Ascending aorta (tissue), 2 donors: ENCODE data around the gene HSPBP1. TPM values are rescaled to one million over a fixed set of nuclear protein-coding genes. Genes with fewer than 3 reads are reported as not detected.

Experiments
- DNase-seq, 2 donors: peaks; one replicate each; pipeline ENCODE4 v3.0.0-alpha.2; 2019; ENCODE audit warnings: low spot score in 2 of 2
- H3K27ac ChIP-seq, 2 donors: fragments of 200-600 bp; sonication (generic); one replicate each; pipeline ENCODE4 v1.5.1; 2016 to 2017; ENCODE audit warnings: mild to moderate bottlenecking in 1 of 2
- H3K27me3 ChIP-seq: fragments of 200-600 bp; sonication (generic); one replicate; pipeline ENCODE4 v1.5.1; 2017
- H3K36me3 ChIP-seq, 2 donors: fragments of 200-600 bp; sonication (generic); one replicate each; pipeline ENCODE4 v1.5.1; 2016
- H3K4me1 ChIP-seq, 2 donors: fragments of 200-600 bp; sonication (generic); one replicate each; pipeline ENCODE4 v1.5.1; 2016 to 2017; ENCODE audit warnings: mild to moderate bottlenecking in 1 of 2
- H3K4me3 ChIP-seq, 2 donors: fragments of 200-600 bp; sonication (generic); one replicate each; pipeline ENCODE4 v1.5.1; 2016 to 2017; ENCODE audit warnings: mild to moderate bottlenecking in 1 of 2
- H3K9me3 ChIP-seq, 2 donors: fragments of 200-600 bp; sonication (generic); one replicate each; pipeline ENCODE4 v1.5.1; 2016
- intact Hi-C: fragments of 100-400 bp; cut with DNase I; formaldehyde crosslinking; loops from one replicate; pipeline ENCODE4 v1.15.1; 2023
- total RNA-seq: library from RNA; depleted of rRNA; stranded (reverse); fragments of >200 nt; gene quantifications from one replicate; pipeline ENCODE4 v1.1.0, GENCODE V29; 2016
- TF ChIP-seq, protein P1 (sequence below), 3 experiments: fragments of 200-600 bp in 2 of 3; fragments of 450-650 bp in 1 of 3; sonication (generic) in 2 of 3; IDR thresholded peaks; one replicate each; pipeline ENCODE4 v1.5.1; 2016 to 2019; ENCODE audit warnings: antibody characterized with exemption in 3 of 3, mild to moderate bottlenecking in 1 of 3, moderate library complexity in 1 of 3

HSPBP1 gene
- total RNA-seq, 1 donor from 2014 or later: 72.7 TPM

DNA sequence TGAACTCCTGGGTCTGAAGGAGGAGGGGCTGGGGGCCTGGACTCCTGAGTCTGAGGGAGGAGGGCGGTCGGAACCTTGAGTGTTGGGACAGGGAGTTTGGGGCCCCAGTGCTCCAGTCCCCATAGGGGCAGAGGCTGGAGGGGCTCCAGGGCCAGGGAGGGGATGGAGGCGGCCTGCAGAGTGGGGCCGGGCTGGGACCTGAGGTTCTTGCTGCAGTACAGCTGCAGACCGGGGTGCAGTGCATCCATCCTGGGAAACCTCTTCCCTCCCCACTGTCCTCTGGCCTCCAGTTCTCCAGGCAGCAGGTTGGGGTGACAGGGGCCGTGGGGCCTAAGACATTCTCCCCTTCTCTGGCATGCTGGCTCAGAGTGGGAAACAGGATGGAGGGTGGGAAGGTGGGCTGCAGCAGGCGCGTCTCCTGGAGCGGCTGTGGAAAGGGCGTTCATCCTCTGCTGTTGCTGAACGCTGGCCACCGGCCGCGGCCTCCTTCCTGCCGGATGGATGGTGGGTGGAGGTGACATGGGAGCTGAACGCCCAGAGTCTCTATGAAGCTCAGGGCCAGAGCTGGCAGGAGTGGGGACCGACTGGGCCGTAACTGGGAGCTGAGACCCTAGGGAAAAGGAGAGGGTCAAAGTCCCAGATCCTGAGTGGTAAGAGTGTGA is 5.5 kb upstream of the HSPBP1 start:
- Histone ChIP-seq H3K4me3 (peak overlapping the region in 1 of 2 donors; percentile 77), H3K27me3 (no peaks in the 10 kb centered on the region), H3K36me3 (peaks cover 3 to 7% of the 10 kb centered on the region in 2 donors), H3K9me3 (no peaks in the 10 kb centered on the region), H3K4me1 (peaks cover 9 to 13% of the 10 kb centered on the region in 2 donors), H3K27ac (peak overlapping the region; percentile 87 to 93)
- DNase-seq: no peak
- TF ChIP-seq, protein P1, sequence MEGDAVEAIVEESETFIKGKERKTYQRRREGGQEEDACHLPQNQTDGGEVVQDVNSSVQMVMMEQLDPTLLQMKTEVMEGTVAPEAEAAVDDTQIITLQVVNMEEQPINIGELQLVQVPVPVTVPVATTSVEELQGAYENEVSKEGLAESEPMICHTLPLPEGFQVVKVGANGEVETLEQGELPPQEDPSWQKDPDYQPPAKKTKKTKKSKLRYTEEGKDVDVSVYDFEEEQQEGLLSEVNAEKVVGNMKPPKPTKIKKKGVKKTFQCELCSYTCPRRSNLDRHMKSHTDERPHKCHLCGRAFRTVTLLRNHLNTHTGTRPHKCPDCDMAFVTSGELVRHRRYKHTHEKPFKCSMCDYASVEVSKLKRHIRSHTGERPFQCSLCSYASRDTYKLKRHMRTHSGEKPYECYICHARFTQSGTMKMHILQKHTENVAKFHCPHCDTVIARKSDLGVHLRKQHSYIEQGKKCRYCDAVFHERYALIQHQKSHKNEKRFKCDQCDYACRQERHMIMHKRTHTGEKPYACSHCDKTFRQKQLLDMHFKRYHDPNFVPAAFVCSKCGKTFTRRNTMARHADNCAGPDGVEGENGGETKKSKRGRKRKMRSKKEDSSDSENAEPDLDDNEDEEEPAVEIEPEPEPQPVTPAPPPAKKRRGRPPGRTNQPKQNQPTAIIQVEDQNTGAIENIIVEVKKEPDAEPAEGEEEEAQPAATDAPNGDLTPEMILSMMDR (IDR thresholded peaks at IDR 0.05): no peak
- intact Hi-C loops: loop anchor here (10.0 kb wide), 1 partner anchor 319 kb away; the partner anchor contains the start of genes ZNF524 and ZNF865

DNA sequence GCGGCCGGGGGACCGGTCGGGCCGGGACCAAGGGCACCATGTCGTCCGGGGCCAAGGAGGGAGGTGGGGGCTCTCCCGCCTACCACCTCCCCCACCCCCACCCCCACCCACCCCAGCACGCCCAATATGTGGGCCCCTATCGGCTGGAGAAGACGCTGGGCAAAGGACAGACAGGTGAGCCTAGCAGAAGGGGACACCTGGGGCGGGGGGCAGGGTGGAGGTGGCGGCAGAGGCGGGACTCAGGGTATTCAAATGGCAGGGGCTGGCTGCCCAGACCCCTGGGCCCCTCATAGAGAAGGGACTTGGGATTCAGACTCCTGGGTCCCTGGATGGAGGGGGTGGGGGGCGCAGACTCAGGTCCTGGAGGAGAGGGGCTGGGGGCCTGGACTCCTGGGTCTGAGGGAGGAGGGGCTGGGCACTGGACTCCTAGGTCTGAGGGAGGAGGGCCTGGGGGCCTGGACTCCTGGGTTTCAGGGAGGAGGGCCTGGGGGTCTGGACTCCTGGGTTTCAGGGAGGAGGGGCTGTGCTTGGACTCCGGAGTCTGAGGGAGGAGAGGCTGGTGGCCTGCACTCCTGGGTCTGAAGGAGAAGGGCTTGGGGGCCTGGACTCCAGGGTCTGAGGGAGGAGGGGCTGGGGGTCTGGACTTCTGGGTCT is 4.6 kb upstream of the HSPBP1 start:
- intact Hi-C loops: loop anchor here (5.0 to 10.0 kb wide), 4 partner anchors 167 to 320 kb away; partner anchors contain the start of genes C19orf85, ISOC2, PPP1R12C and ZNF524
- no peaks in the 10 kb centered on the region for H3K9me3 ChIP-seq
- H3K4me3 ChIP-seq: peak overlapping the region; percentile 77
- DNase-seq: no peak
- H3K27ac ChIP-seq: peak overlapping the region; percentile 87 to 93
- H3K27me3 ChIP-seq: no peaks in the 10 kb centered on the region
- H3K4me1 ChIP-seq: peaks cover 10 to 13% of the 10 kb centered on the region in 2 donors
- peaks cover 3 to 7% of the 10 kb centered on the region in 2 donors for H3K36me3 ChIP-seq
- TF ChIP-seq, protein P1 (IDR thresholded peaks at IDR 0.05): no peak

DNA sequence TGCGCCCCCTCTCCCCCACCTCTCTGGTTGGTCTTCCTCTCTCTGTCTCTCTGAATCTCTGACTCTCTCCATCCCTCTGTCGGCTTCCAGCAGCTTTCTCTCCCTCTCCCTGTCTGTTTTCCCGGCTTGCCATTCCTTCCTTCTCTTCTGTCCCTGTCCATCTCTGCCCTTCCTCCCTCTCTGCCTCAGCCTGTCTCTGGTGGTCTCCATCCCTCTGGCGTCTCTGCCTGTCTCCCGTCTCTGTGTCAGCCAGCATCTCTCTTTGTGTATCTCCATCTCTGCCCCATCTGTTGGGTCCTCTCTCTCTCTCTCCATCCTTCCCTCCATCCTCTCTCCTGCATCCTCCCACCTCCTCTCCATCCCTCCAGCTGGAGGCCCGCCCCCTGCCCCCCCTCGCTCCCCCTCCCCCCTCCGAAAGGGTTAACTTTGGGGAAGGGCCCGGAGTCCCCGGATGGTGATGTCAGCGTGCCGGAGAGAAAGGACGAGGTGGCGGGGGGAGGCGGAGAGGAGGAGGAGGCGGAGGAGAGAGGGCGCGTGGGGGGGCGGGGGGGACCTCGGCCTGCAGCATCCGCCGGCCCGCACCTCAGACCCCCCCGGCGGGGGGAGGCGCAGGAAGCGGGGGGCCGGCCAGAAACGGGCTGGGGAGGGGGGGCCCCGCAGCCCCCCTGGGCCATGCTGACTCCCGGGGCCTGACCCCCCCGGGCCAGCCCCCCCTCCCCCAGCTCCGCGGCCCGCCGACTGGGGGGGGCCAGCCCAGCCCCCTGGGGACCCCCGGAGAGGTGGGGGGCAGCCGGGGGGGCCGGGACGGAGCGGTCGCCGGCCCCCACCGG is 3.9 kb upstream of the HSPBP1 start, which contains the start of gene BRSK1:
BRSK1 (plus strand) TSS at position 450 of the 830 bp plus-strand sequence. CDS start 446 bp downstream, outside the sequence.
- no peaks in the 10 kb centered on the region for H3K9me3 ChIP-seq
- H3K4me1 ChIP-seq: peaks cover 15 to 20% of the 10 kb centered on the region in 2 donors
- no peaks in the 10 kb centered on the region for H3K27me3 ChIP-seq
- peak within 1 kb of the TSS; percentile 77 for H3K4me3 ChIP-seq
- peaks cover 3 to 7% of the 10 kb centered on the region in 2 donors for H3K36me3 ChIP-seq
- TF ChIP-seq, protein P1 (IDR thresholded peaks at IDR 0.05): no peak
- intact Hi-C loops: loop anchor here (5.0 to 10.0 kb wide), 4 partner anchors 166 to 321 kb away; partner anchors contain the start of genes C19orf85, ISOC2, PPP1R12C and ZNF524
- peak in 1 of 2 donors; percentile 83 for DNase-seq
- H3K27ac ChIP-seq: peak within 1 kb of the TSS; percentile 87 to 93

DNA sequence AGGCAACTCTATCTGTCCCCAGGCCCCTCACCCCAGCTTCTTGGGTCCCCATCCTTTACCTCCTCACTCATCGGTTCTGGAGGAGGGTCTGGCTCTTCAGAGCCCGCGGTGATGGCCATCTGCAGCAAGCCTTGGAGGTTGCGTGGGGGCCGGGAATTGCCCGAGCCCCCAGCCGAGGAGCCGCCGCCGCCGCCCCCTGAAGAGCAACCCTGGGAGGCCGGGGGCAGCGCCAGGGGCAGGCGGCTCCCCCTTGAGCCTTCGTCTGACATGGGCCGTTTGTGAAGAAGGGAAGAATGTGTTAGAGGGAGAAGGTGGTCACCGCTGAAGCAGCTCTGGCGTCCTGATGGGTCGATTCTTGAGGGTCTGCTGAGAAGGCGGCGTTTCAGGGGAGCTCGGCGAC is 570 bp downstream of the HSPBP1 start:
- TF ChIP-seq, protein P1 (IDR thresholded peaks at IDR 0.05): no peak
- Histone ChIP-seq H3K4me1 (peaks cover 7 to 11% of the 10 kb centered on the region in 2 donors), H3K27ac (peak overlapping the region; percentile 66 to 68), H3K27me3 (no peaks in the 10 kb centered on the region), H3K36me3 (peaks cover 18 to 28% of the 10 kb centered on the region in 2 donors), H3K4me3 (peak overlapping the region; percentile 71 to 84), H3K9me3 (no peaks in the 10 kb centered on the region)
- intact Hi-C loops: no loop called here
- DNase-seq: no peak
